GM18498 (cell line): ENCODE data around the gene ABCG1.
A peak's percentile ranks its signal among the peaks of the same experiment; 100 is the strongest.
"Not testable (repeated sequence)": the region's sequence is repeated elsewhere in the genome, so short reads cannot be mapped to it uniquely, and the experiment has no call there.

Experiments used
- ATAC-seq: cut with Tn5 transposase; IDR thresholded peaks from one replicate; pipeline ENCODE4 v1.9.1; 2021; ENCODE audit warnings: mild to moderate bottlenecking, moderate library complexity; ENCODE audit not compliant: unreplicated experiment

The ABCG1 gene

DNA sequence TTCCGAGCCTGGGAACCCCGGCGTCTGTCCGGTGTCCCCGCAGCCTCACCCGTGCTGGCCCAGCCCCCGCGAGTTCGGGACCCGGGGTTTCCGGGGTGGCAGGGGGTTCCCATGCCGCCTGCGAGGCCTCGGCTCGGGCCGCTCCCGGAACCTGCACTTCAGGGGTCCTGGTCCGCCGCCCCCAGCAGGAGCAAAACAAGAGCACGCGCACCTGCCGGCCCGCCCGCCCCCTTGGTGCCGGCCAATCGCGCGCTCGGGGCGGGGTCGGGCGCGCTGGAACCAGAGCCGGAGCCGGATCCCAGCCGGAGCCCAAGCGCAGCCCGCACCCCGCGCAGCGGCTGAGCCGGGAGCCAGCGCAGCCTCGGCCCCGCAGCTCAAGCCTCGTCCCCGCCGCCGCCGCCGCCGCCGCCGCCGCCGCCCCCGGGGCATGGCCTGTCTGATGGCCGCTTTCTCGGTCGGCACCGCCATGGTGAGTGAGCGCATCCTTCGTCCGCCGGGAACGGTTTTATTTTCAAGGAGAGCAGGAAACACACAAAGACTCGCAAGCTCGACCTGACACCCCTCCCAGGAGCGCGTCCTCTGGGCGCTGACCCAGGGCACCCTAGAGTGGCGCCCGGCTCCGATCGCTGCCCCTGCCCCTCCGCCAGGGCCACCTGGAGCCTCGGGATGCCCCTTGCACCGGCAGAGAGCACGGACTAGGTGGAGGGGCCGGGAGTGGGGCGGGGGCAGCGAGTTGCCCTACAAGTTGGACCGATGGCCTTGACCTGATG lies at the start of gene ABCG1:
ABCG1 (plus strand) TSS at position 305 of the 770 bp plus-strand sequence; CDS start at position 428, 123 bp downstream.
- ATAC-seq: no peak

DNA sequence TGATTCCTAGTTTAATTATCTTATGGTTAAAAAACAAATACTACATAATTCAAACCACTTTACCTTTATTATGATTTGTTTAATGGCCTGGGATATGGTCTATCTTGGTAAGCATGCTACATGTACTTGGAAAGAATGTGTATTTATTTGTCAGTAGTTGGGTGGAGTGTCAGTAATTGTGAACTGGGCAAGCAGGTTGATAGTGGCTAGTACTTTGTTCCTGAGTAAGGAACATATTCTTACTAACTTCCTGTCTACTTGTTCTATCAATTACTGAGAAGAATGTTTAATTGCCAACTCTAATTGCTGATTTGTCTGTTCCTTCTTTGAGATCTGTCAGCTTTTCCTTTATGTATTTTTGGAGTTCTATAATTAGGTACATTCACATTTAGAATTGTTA lies 49.2 kb upstream of the ABCG1 start:
- no peak for ATAC-seq

- no peak for ATAC-seq
Observed at GRCh38 chr21:42171091-42172053, 47.6 kb upstream of the ABCG1 start.

GRCh38 chr21:42172596-42173483 lies 46.1 kb upstream of the ABCG1 start:
- no peak for ATAC-seq

- ATAC-seq: no peak
Observed at GRCh38 chr21:42174173-42174572, 44.8 kb upstream of the ABCG1 start.

GRCh38 chr21:42175110-42175710 lies 43.7 kb upstream of the ABCG1 start:
- no peak for ATAC-seq

- no peak for ATAC-seq
Observed at GRCh38 chr21:42176859-42177258, 42.1 kb upstream of the ABCG1 start.

DNA sequence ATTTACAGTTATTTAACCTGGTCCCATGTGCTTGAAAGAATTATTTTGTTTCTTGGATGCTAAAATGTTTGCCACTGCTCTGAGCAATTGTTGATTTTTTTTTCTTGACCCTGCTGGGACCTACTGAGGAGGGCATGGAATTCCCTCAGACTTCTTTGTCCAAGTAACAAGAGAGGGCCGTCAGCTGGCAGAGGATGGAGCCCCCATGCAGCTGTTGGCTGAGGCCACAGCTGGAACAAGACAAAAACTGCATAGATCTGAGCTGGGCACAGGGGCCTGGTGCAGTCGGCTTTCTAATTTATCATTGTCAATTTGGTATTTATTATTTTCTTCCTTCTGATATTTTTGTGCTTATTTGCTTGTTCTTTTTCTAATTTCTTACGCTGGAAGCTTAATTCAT lies 39.6 kb upstream of the ABCG1 start:
- ATAC-seq: no peak

- not testable (repeated sequence) for ATAC-seq
Observed at GRCh38 chr21:42180001-42180400, 38.9 kb upstream of the ABCG1 start.

DNA sequence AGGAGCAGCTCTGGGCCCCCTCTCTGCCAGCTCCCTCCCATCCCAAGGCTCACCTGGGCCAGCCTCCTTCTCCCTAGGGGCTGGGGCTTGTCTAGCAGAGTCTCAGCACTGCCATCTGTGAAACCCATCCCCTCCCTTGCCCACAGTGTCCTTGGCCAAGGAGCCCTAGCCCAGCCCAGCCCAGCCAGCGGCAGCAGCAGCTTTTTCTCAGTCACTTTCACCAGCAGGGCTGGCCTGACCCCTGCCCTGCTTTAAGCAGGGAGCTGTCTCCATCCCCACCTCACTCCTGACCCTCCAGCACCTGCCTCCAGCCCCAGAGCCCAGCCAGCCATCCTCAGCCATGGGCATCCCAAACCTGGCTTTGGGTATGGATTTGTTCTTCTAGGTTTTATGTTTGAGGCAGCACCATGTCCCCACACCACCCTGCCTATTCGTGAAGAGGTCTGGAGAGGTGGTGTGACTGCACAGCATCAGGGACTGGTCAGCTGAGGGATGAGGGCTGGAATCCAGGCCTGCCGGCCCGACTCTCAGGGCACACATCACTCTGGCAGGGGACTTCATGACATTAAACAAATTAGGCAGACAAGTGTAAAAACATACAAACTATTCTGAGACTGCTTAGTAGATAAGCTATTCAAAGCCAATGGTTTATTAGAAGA lies 36.1 kb upstream of the ABCG1 start:
- no peak for ATAC-seq

GRCh38 chr21:42183374-42184266 lies 35.3 kb upstream of the ABCG1 start:
- no peak for ATAC-seq

DNA sequence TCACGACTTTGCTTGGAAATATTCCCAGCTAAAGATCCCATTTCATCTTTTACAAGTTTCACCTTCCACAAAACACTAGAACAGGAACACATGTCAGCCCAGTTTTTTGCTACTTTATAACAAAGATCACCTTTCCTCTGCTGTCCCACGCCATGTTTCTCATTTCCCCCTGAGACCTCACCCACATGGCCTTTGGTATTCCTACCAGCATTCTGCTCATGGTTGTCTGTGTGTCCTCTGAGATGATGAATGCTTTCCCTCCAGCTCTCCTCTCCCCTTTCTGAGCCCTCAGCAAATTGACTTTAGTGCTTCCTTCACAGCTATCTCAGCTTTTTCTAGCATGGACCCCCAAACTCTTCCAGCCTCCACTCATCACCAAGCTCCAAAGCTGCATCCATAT lies 32.3 kb upstream of the ABCG1 start:
- no peak for ATAC-seq

GRCh38 chr21:42187976-42188653 lies 30.8 kb upstream of the ABCG1 start:
- ATAC-seq: peak; percentile 96

DNA sequence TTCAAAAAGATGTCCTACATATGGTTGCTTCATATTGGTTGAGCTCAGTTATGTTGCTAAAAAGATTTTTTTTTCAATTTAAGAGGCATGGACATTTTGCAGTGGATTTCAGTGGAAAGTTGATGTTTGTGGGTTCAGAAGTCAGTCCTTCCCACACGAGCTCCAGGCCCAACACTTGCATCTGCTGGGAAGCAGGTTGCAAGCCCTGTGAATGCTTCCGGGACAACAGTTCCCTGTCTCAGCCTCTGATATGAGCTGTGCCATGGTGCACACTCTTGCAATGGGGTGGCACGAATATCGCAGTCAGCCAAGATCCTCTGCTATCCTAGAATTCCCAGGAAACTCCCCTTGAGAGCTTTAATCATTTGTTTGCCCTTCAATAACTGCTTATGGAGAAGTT lies 30.3 kb upstream of the ABCG1 start:
- peak; percentile 4 for ATAC-seq

DNA sequence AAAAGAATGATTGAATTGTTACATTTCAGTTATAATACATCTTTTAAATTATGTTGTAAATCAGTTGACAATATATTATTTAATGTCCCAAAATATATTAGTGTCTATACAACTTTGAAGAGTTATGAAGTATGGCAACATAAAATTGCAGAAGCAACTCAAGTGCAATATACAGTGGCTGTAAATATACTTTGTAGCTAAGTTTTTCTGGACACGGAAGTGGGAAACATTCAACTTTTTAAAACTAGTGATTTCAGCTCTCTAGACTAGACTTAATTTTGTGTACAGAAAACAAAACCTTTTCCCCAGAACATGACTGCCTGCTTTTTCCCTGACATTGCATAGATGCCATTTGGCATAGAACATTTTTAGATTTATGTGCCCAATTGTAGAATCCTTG lies 29.5 kb upstream of the ABCG1 start:
- ATAC-seq: no peak

DNA sequence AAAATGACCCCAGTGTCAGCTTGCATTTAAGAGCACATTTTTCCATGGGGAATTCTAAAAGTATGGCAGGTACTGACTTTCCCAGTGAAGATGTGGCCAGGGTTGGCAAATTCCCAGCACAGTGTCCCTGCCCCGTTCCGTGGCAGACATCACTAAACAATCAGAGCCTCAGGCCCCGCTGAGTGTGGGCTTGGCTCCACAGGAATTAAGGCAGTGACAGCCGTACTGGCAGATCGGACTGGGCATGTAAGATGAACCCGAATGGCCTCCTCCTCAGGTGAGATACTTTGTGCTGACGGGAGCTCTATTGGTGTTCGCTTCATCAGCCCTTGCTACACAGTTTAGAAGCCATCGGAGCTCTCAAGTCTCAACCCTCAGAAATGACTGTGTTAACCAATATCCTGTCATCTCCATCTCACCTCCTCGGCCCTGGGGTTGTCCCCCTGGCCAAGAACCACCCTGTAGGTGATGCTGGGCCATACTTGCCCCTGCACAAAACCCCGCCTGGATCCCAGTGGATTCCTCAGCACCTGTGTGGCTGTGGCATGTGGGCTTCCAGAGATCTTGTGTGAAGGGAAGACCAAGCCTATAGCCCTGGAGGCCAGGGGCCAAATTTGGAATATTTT lies 29.0 kb upstream of the ABCG1 start:
- ATAC-seq: no peak

GRCh38 chr21:42190486-42190863 lies 28.5 kb upstream of the ABCG1 start:
- ATAC-seq: no peak

GRCh38 chr21:42191064-42191463 lies 27.9 kb upstream of the ABCG1 start:
- no peak for ATAC-seq
